Activated T-cell treated with anti-CD3 and anti-CD28 coated beads for 48 hours (primary cell): ENCODE results near the gene DESI2.
"Not testable (repeated sequence)": the region's sequence is repeated elsewhere in the genome, so short reads cannot be mapped to it uniquely, and the experiment has no call there.

Experiments
- DNase-seq: peaks from one replicate; pipeline ENCODE4 v3.0.0-alpha.2; 2020; ENCODE audit warnings: low read depth

DESI2 gene

GRCh38 chr1:244705261-244706234 lies 52.6 kb downstream of the DESI2 start:
- DNase-seq: no peak

GRCh38 chr1:244709076-244709475 lies 56.1 kb downstream of the DESI2 start:
- DNase-seq: no peak

- no peak for DNase-seq
Observed at GRCh38 chr1:244709476-244710368, 56.8 kb downstream of the DESI2 start.

GRCh38 chr1:244710474-244711062 lies 57.6 kb downstream of the DESI2 start:
- no peak for DNase-seq

GRCh38 chr1:244712669-244713068 lies 59.7 kb downstream of the DESI2 start:
- DNase-seq: peak; percentile 24

- DNase-seq: no peak
Observed at GRCh38 chr1:244713332-244713731, 60.4 kb downstream of the DESI2 start.

GRCh38 chr1:244727871-244728474 lies 75.0 kb downstream of the DESI2 start:
- no peak for DNase-seq

- peak; percentile 24 for DNase-seq
Observed at GRCh38 chr1:244730153-244730933, 77.4 kb downstream of the DESI2 start.

GRCh38 chr1:244730934-244731434 lies 78.1 kb downstream of the DESI2 start:
- no peak for DNase-seq

GRCh38 chr1:244731651-244732050 lies 78.7 kb downstream of the DESI2 start:
- no peak for DNase-seq

GRCh38 chr1:244732851-244733450 lies 80.0 kb downstream of the DESI2 start:
- no peak for DNase-seq

- no peak for DNase-seq
Observed at GRCh38 chr1:244735404-244735803, 82.5 kb downstream of the DESI2 start.

GRCh38 chr1:244735876-244736561 lies 83.1 kb downstream of the DESI2 start:
- DNase-seq: no peak

GRCh38 chr1:244739140-244739539 lies 86.2 kb downstream of the DESI2 start:
- not testable (repeated sequence) for DNase-seq

- not testable (repeated sequence) for DNase-seq
Observed at GRCh38 chr1:244740027-244740617, 87.2 kb downstream of the DESI2 start.

GRCh38 chr1:244741692-244742091 lies 88.8 kb downstream of the DESI2 start:
- DNase-seq: no peak

GRCh38 chr1:244749230-244750016 lies 96.5 kb downstream of the DESI2 start:
- DNase-seq: no peak

GRCh38 chr1:244751271-244751895 lies 98.5 kb downstream of the DESI2 start:
- no peak for DNase-seq
